GM19023 (cell line): ENCODE data around the gene ADCY3.

ENCODE experiments used
- ATAC-seq: cut with Tn5 transposase; IDR thresholded peaks from one replicate; pipeline ENCODE4 v1.9.1; 2021; ENCODE audit warnings: mild to moderate bottlenecking, moderate library complexity; ENCODE audit not compliant: unreplicated experiment

Gene ADCY3

GRCh38 chr2:24832931-24833701 lies 86.9 kb downstream of the ADCY3 start:
- ATAC-seq: no peak

DNA sequence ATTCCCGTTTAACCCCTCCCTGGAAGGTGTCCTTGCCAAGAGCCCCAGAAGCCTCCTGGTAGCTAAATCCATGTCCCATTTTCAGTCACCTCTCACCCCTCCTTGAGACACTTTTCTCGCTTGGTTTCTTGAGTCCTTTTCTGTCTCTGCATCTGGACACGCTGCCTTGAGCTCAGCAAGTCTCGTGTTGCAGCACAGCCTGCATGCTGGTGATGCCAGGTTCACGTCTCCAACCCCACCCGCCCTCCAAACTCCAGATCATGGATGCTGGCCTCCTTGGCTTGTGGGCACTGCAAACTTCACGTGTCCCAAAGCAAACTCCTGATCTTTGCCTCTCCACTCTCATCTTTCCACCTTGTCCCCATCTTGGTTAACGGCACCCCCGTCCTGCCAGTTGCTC lies 87.5 kb downstream of the ADCY3 start:
- ATAC-seq: no peak

- no peak for ATAC-seq
These were observed 88.0 kb downstream of the ADCY3 start for GRCh38 chr2:24832073-24832461.

GRCh38 chr2:24831221-24832072 lies 88.6 kb downstream of the ADCY3 start:
- no peak for ATAC-seq

- no peak for ATAC-seq
These were observed 89.3 kb downstream of the ADCY3 start for GRCh38 chr2:24830786-24831185.

GRCh38 chr2:24830351-24830750 lies 89.7 kb downstream of the ADCY3 start:
- ATAC-seq: no peak

- no peak for ATAC-seq
These were observed 91.6 kb downstream of the ADCY3 start for GRCh38 chr2:24828238-24828996.

DNA sequence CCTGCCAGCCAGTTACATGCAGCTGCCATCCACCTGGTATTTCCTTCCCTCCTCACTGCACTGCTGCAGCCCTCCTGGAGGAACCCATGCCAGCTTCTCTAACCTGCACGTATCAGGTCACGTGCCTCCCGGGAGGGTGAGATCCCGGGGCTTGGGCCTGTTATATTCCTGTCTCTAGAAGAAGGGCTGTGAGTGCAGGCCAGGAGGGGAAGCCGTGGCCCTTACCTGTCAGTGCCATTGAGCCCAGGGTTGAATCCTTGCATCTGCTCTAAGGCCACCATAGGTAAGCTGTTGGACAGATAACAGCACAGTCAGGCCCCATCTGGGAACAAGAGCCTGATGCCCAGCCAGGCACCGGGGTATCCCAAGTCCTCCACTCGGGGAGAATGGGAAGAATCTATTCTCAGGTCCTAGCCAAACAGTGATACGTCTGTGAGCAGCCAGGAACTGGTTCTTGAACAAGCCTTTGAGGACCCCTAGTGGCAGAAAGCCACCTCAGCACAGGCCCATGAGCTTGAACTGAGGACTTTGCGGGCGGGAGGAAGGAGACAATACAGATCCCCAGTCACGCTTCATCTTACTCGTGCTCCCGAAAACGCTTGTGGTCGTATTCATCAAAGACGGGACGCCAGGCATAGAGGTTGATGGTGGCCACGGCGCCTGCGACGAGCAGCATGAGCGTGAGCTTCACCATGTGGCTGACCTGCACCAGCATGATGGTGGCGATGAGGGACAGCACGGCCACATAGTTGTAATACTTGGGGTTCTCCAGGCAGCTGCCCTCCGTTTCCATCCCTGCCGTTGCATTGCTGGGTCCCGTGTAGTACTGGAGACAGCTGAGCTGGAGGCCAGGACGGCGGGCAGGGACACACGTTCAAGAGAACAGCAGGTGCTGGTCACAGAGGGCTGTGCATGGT lies 92.5 kb downstream of the ADCY3 start:
- ATAC-seq: peak; percentile 77

DNA sequence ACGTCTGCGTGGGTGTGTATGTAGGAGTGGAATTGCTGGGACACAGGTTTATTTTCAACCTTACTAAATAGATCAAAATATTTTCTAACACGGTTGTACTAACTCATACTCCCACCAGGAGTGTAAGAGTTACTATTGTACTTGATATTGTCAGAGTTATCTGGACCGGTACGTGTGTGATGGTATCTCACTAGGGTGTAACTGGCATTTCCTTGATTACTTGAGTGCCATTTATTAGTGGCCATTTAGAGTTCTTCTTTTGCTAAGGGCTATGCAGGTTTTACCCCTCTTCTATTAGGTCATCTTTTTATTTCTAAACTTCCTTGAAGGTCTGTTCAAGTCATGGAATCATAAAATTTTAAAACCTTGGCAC lies 93.3 kb downstream of the ADCY3 start:
- no peak for ATAC-seq

DNA sequence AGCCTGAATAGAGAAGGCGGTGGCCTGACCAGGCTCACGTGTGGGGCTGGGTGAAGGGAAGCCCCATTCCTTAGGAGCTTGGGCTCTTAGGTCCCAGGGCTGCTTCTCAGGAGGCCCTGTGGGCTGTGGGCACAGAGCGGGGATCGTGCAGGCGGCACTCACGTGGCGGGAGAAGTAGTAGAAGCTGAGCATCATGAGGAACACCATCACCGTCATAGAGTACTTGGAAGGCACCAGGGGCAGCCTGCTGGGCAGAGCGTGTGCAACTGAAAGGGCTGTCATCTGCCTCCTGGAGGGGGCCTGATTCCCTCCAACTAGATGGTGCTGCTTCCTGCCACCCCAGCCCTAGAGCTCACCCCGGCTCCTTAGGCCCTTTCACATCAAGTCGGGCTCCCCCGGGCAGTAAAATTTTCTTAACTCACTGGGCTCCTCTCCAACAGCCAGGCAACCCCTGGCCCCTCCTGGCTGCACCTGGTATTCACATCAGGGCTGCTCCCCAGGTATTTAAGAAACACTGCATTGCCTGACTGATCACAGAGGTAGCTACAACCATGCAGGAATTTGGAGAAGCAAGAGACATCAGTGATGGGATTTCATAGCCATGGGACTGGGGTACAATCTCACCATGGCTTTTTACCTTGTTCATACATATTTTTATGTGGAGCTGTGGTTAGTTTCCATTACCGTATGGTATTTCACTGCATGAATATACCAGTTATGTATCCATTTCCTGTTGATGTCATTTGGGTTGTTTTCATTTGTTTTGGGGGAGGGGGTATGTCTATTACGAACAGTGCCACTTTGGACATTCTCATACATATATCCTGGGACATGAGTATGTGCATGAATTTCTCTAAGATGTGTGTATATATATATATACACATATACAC lies 93.9 kb downstream of the ADCY3 start:
- no peak for ATAC-seq

GRCh38 chr2:24824966-24825882 lies 94.8 kb downstream of the ADCY3 start:
- ATAC-seq: no peak

DNA sequence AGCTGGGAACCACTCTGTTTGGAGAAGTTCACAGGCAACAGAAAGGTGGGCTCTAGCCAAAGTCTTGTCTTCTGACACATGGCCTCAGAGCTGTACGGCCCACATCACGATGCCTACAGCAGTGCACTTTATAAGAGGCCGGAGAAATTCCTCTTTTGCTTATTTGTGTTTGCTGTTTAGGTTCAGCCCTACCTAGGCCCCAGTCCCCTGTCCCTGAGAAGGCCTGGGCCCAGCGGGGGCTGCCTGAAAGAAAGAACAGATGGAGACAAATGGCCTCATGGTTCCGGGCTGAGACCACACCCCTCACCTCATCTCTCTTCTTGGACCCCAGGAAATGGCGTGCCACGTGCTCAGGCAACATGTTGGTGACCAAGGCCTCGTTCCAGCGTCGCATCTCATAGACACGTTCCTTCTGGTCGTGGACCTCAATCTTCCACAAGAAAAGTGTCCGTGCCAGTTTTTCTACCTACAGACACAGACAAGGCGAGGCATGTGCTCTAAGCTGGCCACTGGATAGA lies 95.9 kb downstream of the ADCY3 start:
- ATAC-seq: no peak

GRCh38 chr2:24822049-24822706 lies 97.9 kb downstream of the ADCY3 start:
- ATAC-seq: no peak

- no peak for ATAC-seq
These were observed 98.6 kb downstream of the ADCY3 start for GRCh38 chr2:24821433-24821891.

DNA sequence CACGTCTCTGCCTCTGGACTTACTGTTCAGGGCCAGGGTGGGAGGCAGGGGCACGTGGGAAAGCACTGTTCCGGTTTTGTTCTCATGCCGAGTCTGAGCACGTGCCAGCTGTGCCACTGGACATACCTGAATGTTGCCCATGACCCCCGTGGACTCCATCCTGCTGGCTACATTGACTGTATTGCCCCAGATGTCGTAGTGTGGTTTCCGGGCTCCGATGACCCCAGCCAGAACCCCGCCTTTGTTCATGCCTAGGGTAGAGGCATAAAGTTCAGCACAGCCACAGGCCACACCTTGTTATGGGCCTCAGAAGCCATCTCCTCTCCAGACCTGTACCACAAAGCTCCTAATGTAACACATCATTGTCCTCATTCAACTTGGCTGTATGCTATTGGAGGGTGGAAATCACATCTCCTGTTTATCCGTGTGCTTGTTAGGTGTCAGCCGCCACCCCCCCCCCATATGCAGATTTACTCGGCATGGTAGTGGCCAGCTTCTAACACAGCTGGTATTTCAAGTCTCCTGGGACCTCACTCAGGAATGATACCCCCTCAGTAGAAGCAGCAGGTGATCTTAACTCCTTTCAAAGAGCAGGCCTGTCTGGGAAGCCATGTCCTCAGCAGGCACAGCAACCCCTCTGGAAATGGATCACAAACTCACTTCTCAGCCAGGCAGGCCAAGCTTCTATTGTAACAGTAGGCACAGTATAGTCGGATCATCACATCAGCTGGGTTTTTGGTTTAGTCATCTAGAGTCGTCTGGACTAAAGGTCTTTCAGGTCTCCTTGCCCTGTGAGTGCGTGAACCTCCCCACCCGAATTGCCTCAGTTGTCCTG lies 99.2 kb downstream of the ADCY3 start:
- ATAC-seq: no peak

GRCh38 chr2:24820175-24820513 lies 99.9 kb downstream of the ADCY3 start:
- no peak for ATAC-seq
